ENCODE measurements around the gene DCP1B. TPM values are rescaled to one million over a fixed set of nuclear protein-coding genes. Genes with fewer than 3 reads are reported as not detected.
A peak's percentile ranks its signal among the peaks of the same experiment; 100 is the strongest.

DCP1B gene
- total and polyA plus RNA-seq, 12 donors = 12.4 to 47.9 (median 28.5) TPM

DNA sequence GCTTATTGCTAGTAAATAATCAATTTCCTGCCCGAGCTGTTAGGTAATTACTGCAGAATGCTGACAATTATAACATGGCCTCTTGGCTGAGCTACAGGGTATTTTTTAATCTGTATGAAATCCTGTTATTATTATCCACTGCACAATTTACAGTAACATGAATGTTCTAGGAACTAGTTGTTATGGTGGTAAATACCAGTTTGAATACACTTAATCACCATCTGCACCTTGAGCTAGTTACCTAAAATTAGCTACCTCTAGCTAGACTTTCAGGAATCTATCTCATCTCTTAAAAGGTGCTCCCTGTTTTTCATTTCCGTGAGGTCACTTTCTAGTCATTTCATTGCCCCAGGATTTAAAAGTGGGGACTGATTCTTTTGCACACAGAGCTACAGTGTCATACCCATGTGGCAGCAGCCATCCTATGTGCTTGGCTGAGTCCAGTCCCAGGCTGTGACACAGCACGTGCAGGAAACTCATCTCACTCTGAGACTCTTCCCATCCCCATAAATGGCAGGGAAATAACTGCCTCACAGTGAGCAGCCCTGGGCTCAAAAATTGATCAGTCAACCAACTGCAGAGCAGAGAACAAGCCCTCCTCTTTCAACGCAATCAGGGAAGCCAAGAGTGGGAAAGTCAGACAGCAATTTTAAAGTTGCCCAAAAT is 37.6 kb downstream of the DCP1B start:
- H3K27ac ChIP-seq = no peak overlapping the region
- DNase-seq = no peak

DNA sequence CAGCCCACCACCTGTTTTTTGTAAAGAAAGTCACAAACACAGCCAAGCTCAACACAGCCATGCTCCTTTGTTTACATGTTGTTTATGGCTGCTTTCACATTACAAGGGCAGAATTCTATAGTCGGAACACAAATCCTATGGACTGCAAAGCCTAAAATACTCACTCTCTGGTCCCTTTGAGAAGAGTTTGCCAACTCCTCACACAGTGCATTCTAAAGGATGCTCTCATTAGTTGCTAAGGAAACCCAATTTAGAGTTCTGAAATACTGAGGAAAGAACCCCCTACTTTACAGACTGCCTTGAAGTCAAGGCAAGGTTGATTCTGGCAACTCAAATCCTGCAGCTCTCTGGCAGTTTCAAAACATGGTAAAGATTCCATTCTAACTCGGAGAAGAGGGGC is 38.3 kb downstream of the DCP1B start:
- WGBS, 4 donors = 90 to 94% (median 92%) methylated on average over 2 of the region's 2 CpGs
- Histone ChIP-seq H3K27ac (no peak overlapping the region), H3K36me3 (replicated peaks in 1 of 2) (peaks cover 0 to 33% of the 10 kb centered on the region in 2 donors)

More for the DNA sequence above, 37.6 kb downstream of the DCP1B start:
- peaks cover 0 to 17% of the 10 kb centered on the region in 2 donors for H3K4me1 ChIP-seq (replicated peaks in 1 of 2)
- peaks cover 0 to 33% of the 10 kb centered on the region in 2 donors for H3K36me3 ChIP-seq (replicated peaks in 1 of 2)
- intact Hi-C loops (cut with DNase I) = no loop called here
- no peaks in the 10 kb centered on the region for H3K9me3 ChIP-seq (replicated peaks in 1 of 3)
- no peak overlapping the region for H3K4me3 ChIP-seq
- no peaks in the 10 kb centered on the region for H3K27me3 ChIP-seq
- WGBS, 4 donors = 85 to 96% (median 89%) methylated on average over 4 of the region's 4 CpGs
- TF ChIP-seq POLR2A (IDR thresholded peaks at IDR 0.05) = no peak
- TF ChIP-seq, protein P1, sequence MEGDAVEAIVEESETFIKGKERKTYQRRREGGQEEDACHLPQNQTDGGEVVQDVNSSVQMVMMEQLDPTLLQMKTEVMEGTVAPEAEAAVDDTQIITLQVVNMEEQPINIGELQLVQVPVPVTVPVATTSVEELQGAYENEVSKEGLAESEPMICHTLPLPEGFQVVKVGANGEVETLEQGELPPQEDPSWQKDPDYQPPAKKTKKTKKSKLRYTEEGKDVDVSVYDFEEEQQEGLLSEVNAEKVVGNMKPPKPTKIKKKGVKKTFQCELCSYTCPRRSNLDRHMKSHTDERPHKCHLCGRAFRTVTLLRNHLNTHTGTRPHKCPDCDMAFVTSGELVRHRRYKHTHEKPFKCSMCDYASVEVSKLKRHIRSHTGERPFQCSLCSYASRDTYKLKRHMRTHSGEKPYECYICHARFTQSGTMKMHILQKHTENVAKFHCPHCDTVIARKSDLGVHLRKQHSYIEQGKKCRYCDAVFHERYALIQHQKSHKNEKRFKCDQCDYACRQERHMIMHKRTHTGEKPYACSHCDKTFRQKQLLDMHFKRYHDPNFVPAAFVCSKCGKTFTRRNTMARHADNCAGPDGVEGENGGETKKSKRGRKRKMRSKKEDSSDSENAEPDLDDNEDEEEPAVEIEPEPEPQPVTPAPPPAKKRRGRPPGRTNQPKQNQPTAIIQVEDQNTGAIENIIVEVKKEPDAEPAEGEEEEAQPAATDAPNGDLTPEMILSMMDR (IDR thresholded peaks at IDR 0.05) = no peak

DNA sequence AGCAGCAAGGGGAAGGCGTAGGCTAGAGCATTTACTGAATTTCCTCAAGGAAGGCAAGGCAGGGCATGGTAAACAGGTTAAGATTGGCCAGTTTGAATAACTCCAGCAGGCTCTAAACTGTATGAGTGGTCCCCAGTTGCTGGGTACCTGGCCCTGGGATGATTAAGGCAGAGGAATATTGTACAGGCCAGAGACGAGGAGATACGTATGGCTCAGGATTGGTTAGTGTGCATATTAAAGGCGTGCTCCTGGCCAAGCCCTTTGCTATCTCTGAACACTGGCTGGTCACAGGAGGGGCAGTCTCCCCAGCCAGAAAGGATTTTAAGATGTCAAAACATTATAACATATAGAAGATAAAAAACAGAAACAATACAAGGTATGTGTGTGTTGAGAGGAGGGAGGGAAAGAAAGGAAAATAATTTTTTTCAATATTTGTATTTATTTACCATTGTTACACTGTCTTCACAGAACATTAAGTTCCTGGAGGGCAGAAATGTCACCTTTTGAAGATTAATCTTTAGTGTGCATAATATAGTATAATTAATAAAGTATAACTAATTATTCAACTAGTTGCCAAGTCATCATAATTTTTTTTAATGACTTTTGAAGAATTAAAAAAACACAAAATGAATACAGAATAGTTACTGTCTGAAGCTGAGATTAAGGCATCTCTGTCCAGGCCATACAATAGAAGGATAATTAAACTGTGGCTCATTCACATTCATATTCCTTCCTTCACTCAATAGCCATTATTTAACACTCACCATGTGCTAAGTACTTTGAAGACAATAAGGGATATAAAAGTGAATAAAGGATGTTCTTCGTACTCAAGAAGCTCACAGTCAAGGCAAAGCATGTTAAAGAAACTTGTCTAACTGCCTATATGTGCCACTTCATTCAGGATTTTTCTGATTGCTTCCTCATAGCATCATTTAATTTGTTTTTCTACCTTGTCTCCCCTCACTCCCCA is 41.9 kb downstream of the DCP1B start:
- H3K27ac ChIP-seq = peak overlapping the region in 1 of 5 donors; percentile 58
- H3K4me3 ChIP-seq = no peak overlapping the region
- 92 to 97% (median 94%) methylated on average over 5 of the region's 5 CpGs for WGBS, 4 donors
- intact Hi-C loops (cut with DNase I) = no loop called here
- no peaks in the 10 kb centered on the region for H3K9me3 ChIP-seq (replicated peaks in 1 of 3)
- no peak for DNase-seq
- H3K27me3 ChIP-seq = no peaks in the 10 kb centered on the region
- peaks cover 0 to 33% of the 10 kb centered on the region in 2 donors for H3K36me3 ChIP-seq (replicated peaks in 1 of 2)
- TF ChIP-seq, protein P1 (IDR thresholded peaks at IDR 0.05) = no peak
- no peak for TF ChIP-seq POLR2A (IDR thresholded peaks at IDR 0.05)
- peaks cover 0 to 17% of the 10 kb centered on the region in 2 donors for H3K4me1 ChIP-seq (replicated peaks in 1 of 2)

More for the DNA sequence above, 38.3 kb downstream of the DCP1B start:
- no peaks in the 10 kb centered on the region for H3K27me3 ChIP-seq
- TF ChIP-seq POLR2A (IDR thresholded peaks at IDR 0.05) = no peak
- TF ChIP-seq, protein P1 (IDR thresholded peaks at IDR 0.05) = no peak
- no peaks in the 10 kb centered on the region for H3K9me3 ChIP-seq (replicated peaks in 1 of 3)
- no peak for DNase-seq
- intact Hi-C loops (cut with DNase I) = no loop called here
- peaks cover 0 to 17% of the 10 kb centered on the region in 2 donors for H3K4me1 ChIP-seq (replicated peaks in 1 of 2)
- H3K4me3 ChIP-seq = no peak overlapping the region

DNA sequence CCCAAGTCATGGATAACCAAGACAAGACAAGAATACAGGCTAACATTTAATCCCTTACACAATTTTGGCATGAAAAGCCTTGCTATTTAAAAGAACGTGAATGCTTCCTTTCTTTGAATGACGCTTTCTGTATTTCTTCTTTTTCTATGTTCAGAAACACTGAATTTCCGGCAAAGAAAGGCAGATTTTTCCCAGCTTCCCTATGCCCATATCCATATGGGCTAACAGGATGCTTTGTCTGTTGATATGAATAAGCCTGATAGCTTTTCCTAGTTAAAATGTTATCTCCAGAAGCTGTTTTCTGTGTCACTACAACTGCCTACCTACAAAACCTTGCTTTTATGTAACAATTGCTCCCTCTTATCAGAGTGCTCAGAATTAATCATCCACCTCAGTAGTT is 47.5 kb downstream of the DCP1B start:
- Histone ChIP-seq H3K9me3 (replicated peaks in 1 of 3) (no peaks in the 10 kb centered on the region), H3K27ac (peak overlapping the region in 1 of 5 donors; percentile 39), H3K27me3 (no peaks in the 10 kb centered on the region), H3K4me3 (no peak overlapping the region), H3K4me1 (replicated peaks in 1 of 2) (peaks cover 0 to 10% of the 10 kb centered on the region in 2 donors), H3K36me3 (replicated peaks in 1 of 2) (peaks cover 0 to 32% of the 10 kb centered on the region in 2 donors)
- DNase-seq = no peak
- no peak for TF ChIP-seq POLR2A (IDR thresholded peaks at IDR 0.05)
- TF ChIP-seq, protein P1 (IDR thresholded peaks at IDR 0.05) = no peak
- 77 to 85% (median 81%) methylated on average over 3 of the region's 3 CpGs for WGBS, 4 donors
- intact Hi-C loops (cut with DNase I) = no loop called here
